AG04450 (cell line): ENCODE results near the gene ITPK1. TPM values are rescaled to one million over a fixed set of nuclear protein-coding genes. Genes with fewer than 3 reads are reported as not detected.

ENCODE experiments used
- CTCF ChIA-PET: fragments of 300-600, 350-600 bp; formaldehyde crosslinking; extraction: SDS; loops from one replicate; lab custom pipeline; 2022; ENCODE audit warnings: antibody characterized with exemption, inconsistent platforms; lab: Charles Lee
- POLR2A ChIA-PET: fragments of 350-600 bp; formaldehyde crosslinking; extraction: SDS; loops from one replicate; lab custom pipeline; 2021; ENCODE audit warnings: antibody characterized with exemption, inconsistent platforms; lab: Yijun Ruan, JAX
- DNase-seq: peaks from one replicate; pipeline ENCODE4 v3.0.0-alpha.2; 2011; ENCODE audit warnings: low read depth, low spot score
- H3K27ac ChIP-seq: one replicate; pipeline ENCODE4 v1.5.1; 2012; ENCODE audit warnings: low read depth, low read length, control low read depth
- H3K27me3 ChIP-seq: one replicate; pipeline ENCODE4 v1.6.0; 2012; ENCODE audit warnings: low read length; ENCODE audit not compliant: control insufficient read depth, insufficient read depth
- H3K4me3 ChIP-seq: 2 replicates; pipeline ENCODE4 v1.5.1; 2011; ENCODE audit warnings: mild to moderate bottlenecking, low read depth, low read length, control low read depth
- H3K9me3 ChIP-seq: 2 replicates; pipeline ENCODE4 v1.5.1; 2012; ENCODE audit warnings: low read length; ENCODE audit not compliant: control insufficient read depth, insufficient read depth
- CTCF ChIP-seq: IDR thresholded peaks from 2 replicates; pipeline ENCODE4 v1.5.1; 2011; ENCODE audit warnings: low read depth, low read length, control low read depth, inconsistent platforms
- polyA plus RNA-seq: library from polyadenylated mRNA; depleted of rRNA; stranded (reverse); fragments of >200 nt; gene quantifications from 2 replicates; pipeline ENCODE4 v1.2.3, GENCODE V29; 2011

Gene ITPK1
- polyA plus RNA-seq, 1 experiment: 13.6 TPM

- DNase-seq: no peak
- Histone ChIP-seq H3K27me3 (no peaks in the 10 kb centered on the region), H3K9me3 (no peaks in the 10 kb centered on the region; the same call in 1 of the 2 replicates), H3K27ac (peak overlapping the region; percentile 21), H3K4me3 (no peak overlapping the region)
- no peak for TF ChIP-seq CTCF
- ChIA-PET CTCF (interaction anchor here (1.1 to 2.1 kb wide), 2 partner anchors 28 kb away, joined by 4 to 10 read pairs; no protein-coding TSS in a partner anchor), POLR2A (no interaction called here)
These were observed 30.6 kb downstream of the ITPK1 start for GRCh38 chr14:93084866-93085857.

- ChIA-PET POLR2A (no interaction called here), CTCF (interaction anchor here (1.1 kb wide), 1 partner anchor 29 kb away, joined by 4 read pairs; no protein-coding TSS in a partner anchor)
- no peak for DNase-seq
- H3K4me3 ChIP-seq: no peak overlapping the region
- H3K27me3 ChIP-seq: no peaks in the 10 kb centered on the region
- H3K27ac ChIP-seq: no peak overlapping the region
- H3K9me3 ChIP-seq: no peaks in the 10 kb centered on the region; the same call in 1 of the 2 replicates
- TF ChIP-seq CTCF: no peak
These were observed 31.3 kb downstream of the ITPK1 start for GRCh38 chr14:93084402-93084801.

- ChIA-PET POLR2A (no interaction called here), CTCF (interaction anchor here (1.1 kb wide), 1 partner anchor 29 kb away, joined by 4 read pairs; no protein-coding TSS in a partner anchor)
- Histone ChIP-seq H3K27ac (no peak overlapping the region), H3K4me3 (no peak overlapping the region), H3K27me3 (no peaks in the 10 kb centered on the region), H3K9me3 (no peaks in the 10 kb centered on the region; the same call in 1 of the 2 replicates)
- TF ChIP-seq CTCF: no peak
- no peak for DNase-seq
These were observed 31.8 kb downstream of the ITPK1 start for GRCh38 chr14:93083917-93084316.

GRCh38 chr14:93082576-93083001, 33.1 kb downstream of the ITPK1 start:
- ChIA-PET POLR2A (no interaction called here), CTCF (no interaction called here)
- H3K9me3 ChIP-seq: no peaks in the 10 kb centered on the region
- DNase-seq: no peak
- H3K27ac ChIP-seq: no peak overlapping the region
- no peak overlapping the region for H3K4me3 ChIP-seq
- no peak for TF ChIP-seq CTCF
- H3K27me3 ChIP-seq: no peaks in the 10 kb centered on the region
